ENCODE results near the gene CRHR2.

CRHR2 gene

DNA sequence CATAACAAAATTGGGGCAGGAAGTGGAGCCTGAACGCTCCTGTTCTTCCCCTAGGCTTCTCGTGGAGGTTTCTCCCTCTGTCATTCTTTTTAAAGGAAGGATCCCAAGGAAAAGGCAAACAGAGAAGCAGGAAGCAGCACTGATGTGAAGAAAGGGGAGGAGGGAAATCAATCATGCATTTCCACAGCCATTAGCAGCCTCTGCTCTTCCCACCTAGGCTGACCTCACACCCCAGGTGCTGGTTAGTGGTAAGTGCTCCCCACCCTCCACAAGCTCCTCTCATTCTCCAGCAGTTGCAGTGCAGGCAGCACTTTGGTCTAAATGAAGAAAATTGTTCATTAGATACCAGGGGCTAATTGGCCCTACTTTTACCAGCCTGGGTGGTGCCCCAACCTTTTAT lies 2.6 kb downstream of the CRHR2 start:
- no peak for DNase-seq (ENCODE audit: low read depth in 2 of 2)

DNA sequence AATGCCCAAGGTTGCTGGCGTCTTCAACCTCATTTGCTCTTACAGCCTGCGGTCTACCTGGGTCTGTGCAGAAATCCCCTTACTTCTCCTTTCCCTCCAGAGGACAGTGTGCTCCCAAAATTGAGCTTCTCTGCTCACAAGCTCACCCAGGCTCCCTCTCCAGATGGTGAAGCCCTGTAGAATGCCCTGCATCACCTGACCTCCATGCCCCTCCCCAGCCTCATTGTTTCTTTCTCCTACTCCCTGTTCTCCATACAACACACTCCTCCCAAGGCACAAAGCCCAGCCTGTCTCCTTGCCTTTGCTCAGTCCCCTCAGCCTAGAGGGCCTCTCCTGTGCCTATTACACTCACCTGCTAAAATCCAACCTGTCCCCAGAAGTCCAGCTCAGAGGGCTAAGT lies 3.5 kb downstream of the CRHR2 start:
- no peak for DNase-seq (ENCODE audit: low read depth in 2 of 2)

DNA sequence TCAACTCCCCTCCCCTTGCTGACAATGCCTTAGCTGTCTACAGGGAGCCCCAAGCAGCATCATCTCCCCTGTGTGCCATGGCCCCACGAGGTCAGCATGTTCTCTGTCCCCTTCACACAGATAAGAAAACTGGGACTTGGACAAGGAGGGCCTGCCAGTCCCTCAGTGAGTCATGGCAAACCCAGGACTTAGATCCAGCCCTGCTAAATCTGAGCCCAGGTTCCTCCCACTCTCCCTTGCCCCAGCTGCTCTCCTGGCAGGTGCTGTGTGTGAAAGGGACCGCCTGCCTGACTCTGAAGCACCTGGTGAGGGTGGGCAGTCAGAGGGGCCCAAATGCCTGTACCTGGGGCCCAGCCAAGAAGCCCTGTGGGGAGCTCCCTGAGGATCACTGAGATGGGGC lies 7.4 kb downstream of the CRHR2 start:
- no peak for DNase-seq (ENCODE audit: low read depth in 2 of 2)

DNA sequence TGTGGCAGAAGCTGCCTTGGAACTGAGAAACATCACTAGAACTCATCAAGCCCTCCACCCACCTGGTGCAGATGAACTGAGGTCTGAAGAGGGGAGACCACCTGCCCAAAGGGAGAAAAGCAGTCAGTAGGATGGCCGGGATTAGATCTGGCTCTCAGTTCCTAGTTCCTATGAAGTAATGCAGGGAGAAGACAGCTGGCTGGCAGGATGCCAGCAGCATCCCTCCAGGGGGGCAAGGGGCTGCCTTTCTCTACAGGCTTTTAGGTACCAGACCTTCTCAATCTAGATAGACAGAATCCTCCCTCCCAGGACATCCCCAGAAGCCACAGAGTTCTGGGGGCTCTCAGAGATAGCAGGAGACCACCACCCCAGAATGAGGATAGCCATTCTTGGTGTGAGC lies 7.8 kb downstream of the CRHR2 start:
- no peak for DNase-seq (ENCODE audit: low read depth in 2 of 2)

DNA sequence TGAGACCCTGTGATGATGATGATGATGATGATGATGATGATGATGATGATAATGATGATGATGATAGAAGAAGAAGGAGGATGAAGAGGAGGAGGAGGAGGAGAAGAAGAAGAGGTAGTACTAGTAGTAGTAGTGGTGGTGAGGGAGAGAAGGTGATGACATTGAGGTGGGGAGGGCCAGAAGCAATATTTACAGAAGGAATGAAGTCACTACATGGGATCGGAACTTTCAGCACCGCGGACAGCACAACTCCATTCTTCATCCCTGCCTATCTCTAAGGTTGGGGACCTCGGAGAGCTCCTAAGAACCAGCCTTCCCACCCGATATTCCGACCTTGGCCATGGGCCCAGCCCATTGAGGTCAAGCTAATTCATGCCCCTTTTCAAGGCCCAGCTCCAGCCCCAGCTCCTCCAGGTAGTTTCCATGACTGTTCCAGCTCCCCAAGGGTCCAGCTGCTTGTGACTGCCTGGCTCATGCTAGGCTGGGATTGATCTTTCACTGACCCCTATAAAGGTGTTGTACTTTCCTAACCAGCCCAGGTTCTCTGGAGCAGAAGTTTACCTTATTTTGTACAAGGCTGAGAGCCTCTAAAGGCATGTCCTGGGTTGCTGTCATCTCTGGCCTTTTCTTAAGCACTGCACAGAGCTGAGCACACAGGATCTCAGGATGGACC lies 10.3 kb downstream of the CRHR2 start:
- no peak for DNase-seq (ENCODE audit: low read depth in 2 of 2)

DNA sequence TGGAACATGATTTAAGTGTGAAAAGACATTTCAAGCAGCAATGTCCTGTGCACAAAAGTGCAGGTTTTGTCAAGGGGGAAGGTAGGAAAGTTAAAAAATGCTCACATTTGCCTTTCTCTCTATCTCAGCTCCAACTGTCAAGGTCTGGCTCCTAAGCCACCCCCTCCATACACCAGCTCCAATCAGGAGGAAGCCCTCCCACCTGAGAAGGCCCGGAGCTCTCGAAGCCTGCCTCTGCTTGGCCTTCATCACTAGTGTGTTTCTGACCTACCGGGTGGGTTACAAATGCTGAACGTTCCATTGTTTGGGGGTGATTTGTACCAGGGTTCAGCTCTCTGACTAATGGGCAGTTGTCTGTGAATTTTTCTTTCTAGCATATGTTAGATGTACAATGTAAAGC lies 14.2 kb downstream of the CRHR2 start:
- no peak for DNase-seq (ENCODE audit: low read depth in 2 of 2)

DNA sequence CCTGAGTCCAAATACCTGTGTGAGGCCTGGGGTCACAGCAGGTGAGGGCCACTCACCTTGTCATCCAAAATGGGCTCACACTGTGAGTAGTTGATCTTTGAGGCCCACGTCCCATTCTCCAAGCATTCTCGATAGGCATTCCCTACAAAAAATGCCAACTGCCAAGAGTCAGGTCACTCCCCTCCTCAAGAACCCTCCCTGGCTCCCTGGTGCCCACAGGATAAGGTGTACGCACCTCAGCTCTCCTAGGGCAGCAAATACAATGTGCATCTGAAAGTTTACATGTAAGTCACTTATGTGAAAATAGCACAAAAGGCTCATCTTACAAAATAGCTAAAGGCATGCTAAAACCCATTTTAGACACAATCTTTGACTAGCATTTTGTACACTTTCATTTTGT lies 15.1 kb downstream of the CRHR2 start:
- no peak for DNase-seq (ENCODE audit: low read depth in 2 of 2)

DNA sequence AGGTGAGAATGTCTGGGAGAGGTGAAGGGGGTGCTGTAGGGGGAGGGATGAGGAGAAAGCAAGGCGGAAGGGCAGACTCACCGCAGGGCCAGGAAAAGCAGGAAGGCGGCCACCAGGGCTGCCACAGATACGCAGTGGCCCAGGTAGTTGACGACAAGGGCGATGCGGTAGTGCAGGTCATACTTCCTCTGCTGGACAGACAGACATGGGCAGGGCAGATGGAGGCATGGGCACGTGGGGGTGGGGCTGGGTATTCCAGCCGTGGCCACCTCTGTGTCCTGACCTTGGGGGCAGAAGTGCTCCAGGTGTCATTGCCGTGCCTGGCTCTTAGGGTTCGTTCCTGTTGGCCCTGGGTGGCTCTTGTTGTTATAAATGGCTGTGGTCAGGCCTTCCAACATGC lies 16.8 kb downstream of the CRHR2 start:
- DNase-seq (ENCODE audit: low read depth in 2 of 2) = no peak

DNA sequence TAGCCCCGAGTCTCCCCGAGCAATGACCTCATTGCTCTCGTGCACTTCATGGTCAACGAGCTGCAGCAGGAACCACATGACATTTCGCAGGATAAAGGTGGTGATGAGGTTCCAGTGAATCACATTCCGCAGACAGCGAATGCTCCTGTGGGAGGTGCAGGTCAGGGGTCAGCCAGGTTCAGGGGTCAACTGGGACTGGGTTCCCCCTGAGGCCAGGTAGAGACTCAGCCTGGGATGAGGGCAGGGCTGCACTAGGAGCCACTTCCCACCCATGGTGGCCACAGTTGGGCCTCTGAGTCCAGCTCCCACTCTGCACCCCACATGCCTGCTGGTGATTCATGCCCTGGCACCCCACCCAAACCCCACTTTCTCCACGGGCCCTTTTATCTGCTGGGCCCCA lies 17.2 kb downstream of the CRHR2 start:
- DNase-seq (ENCODE audit: low read depth in 2 of 2) = no peak

DNA sequence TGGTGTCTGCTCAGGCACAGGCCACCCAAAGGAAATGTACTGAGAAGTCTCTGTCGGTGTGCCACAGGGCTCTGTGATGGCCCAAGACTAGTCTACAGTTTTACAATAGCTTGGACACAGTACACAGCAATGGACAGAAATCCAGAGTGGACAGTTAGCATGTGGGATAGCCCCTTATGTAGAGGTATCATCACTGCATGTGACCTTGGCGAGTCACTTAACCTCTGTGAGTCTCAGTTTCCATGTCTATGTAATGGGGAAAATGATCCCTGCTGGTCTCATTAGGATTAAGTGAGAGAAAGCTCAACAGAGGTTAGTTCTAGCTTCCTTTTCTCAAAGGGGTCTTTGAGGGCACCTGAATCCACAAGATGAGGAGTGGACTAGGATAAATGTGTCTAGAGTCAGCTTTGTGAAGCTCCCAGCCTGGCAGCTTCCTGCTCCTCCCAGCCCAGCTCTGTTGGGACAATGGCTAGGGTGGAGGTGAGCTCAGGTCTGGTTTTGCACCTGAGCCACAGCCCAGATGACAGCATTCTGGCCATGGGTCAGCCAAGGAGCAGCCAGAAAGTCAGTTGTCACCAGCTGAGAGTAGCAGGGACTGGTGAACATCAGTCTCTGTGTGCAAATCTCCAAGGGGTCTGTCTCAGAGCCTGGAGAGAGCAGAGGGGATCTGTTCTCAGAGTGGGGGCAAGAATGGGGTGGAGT lies 17.9 kb downstream of the CRHR2 start:
- no peak for DNase-seq (ENCODE audit: low read depth in 2 of 2)

DNA sequence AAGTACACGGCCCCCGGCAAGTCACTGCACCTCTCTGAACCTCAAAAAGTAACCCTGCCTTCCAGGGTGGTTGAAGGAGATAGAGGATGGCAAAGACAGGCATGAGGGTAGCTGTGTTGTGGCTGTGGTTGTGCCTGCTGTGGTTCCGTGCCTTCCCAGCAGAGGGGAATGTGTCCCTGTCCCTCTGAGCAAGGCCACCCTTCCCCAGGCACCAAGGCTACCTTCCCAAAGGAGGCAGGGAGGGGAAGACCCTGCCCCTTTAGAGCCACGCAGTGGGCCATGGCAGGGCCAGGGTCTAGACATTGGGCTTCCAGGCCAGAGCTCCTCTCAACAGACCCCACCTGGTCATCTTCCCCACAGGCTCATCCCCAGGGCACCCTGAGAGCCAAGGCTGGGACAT lies 18.8 kb downstream of the CRHR2 start:
- no peak for DNase-seq (ENCODE audit: low read depth in 2 of 2)

DNA sequence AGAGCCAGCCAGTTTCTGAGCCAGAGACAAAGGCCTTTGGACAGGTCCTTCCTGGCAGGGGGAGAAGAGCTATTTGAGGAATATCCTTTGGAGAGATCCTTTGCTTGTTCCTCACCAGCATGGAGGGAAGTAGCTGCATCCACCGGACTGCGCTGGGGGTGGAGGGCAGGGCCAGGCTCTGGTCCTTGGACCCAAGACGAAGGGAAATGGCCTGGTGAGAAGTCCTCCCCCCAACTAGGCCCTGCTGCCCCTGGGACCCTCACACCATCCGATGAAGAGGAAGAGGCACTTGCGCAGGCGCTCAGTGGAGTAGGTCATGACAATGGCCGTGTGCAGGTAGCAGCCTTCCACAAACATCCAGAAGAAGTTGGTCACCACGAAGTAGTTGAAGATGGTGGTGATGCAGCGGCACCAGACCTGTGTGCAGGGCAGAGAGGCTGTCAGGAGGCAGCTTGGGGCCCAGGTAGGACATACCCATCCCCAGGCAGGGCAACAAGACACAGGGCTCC lies 19.8 kb downstream of the CRHR2 start:
- no peak for DNase-seq (ENCODE audit: low read depth in 2 of 2)

DNA sequence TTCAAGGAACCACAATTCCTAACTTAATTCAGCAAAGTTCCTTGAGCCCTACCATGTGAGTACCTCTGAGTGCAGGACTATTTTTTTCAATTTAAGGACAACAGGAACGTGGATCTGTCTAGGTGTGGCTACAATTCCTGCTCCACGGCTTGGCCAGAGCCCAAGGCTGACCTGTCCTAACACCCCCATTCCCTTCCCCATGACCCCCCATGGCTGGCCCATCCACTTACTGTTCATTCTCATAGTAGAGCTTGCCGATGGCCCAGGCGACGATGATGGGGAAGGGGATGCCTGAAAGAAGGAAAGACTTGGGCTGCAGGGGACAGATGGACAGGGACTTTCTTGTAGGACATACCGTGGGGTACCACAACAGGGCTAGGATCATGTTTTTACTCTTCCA lies 20.3 kb downstream of the CRHR2 start:
- DNase-seq (ENCODE audit: low read depth in 2 of 2) = no peak

DNA sequence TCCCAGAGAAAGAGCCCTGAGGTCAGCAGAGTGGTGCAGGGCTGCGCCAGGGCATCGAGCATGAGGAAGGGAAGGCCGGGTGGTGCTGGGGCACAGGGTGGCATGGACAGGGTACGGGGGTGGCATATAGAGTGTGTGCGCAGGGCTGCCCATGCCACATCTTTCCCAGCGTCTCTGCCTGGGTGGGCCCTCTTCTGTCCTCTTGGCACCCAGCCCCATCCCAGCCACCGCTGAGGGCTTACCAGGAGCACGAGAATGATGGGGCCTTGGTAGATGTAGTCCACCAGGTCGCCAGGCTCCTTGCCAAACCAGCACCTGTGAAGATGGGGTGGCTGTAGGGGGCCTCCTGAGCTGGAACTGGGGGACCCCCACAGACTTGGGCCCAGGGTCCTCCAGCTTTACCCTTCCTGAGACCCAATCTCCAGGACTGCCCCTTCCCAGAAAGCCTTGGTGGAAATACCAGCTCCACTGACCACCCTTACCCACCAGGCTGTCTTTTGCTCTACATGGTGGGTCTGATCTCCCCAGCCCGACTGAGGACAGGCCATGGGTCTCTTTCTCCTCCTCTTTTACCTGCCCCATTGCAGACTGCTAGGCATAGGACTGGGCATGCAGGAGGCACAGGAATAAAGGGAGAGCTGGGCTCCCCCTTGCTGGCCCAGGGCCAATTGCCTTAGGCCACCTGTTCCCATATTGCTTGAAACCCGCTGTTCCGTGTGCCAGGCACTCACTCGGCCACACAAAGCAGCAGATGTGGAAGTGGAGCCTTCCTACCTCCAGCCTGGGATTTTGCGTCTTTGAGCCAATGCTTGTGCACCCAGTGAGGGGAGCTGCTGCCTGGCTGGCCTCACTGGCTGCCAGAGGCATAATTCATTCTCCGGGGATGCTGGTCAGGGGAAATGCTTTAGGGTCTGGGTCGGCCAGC lies 21.7 kb downstream of the CRHR2 start:
- no peak for DNase-seq (ENCODE audit: low read depth in 2 of 2)

DNA sequence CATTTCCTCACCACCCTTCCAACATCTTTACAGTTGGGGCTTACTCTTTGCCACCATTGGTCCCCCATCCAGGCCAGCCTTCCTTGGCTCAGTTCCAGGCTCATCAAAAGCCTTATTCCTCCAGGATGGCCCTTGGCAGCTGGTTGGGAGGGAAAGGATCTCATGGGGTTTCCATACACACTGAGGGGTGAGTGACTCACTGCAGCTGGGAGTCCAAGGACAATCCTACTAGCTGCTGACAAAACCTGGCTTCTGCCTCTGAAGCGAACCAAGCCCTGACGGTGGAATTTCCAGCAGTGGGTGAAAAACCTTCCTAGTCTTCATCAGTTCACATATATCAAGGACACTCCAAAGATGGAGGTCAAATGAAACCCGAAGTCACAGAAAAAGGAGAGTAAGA lies 22.9 kb downstream of the CRHR2 start:
- DNase-seq (ENCODE audit: low read depth in 2 of 2) = no peak

DNA sequence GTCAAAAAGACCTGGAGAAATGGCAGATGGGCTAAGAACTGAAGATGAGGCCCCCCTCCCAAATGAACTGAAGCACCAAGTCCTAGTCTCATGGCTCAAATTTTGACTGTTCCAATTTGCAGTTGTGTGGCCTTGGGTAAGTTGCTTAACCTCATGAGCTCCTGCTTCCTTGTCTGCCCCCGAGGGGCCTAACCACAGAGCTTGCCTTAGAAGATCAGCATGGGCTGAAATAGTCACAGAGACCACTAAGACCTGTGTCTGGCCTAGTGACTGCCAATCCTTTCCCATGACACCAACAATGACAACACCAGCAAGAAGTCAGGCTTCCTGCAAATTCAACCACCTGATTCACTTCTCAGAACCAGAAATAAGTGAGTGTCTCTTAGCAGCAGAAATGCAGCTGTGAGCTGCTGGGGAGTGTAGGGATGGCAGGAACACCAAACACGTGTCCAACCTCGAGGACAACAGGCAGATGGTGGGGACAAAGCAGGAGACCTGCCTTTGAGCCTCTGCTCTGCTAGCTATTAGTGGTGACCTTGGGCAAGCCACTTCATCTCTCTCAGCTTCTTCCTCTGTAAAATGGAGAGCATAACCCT lies 23.7 kb downstream of the CRHR2 start:
- DNase-seq (ENCODE audit: low read depth in 2 of 2) = no peak

DNA sequence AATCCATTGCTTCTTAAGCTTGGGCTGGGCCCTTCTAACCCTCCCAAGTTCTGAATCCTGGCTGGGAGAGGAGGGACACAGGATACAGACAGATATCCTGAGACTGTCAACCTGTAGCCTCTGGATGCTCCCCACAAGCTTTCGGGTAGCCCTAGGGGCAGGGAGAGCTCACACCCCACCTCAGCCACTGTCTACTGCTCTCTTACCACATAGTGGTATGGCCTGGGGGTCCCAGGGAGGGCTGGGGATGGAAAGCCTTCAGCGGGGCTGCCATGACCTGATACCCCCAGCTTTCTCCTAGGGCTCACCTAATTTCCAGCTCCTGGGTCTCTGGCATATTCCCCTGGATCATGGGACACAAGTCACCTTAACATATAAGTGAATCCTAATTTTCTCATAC lies 25.1 kb downstream of the CRHR2 start:
- DNase-seq (ENCODE audit: low read depth in 2 of 2) = no peak

DNA sequence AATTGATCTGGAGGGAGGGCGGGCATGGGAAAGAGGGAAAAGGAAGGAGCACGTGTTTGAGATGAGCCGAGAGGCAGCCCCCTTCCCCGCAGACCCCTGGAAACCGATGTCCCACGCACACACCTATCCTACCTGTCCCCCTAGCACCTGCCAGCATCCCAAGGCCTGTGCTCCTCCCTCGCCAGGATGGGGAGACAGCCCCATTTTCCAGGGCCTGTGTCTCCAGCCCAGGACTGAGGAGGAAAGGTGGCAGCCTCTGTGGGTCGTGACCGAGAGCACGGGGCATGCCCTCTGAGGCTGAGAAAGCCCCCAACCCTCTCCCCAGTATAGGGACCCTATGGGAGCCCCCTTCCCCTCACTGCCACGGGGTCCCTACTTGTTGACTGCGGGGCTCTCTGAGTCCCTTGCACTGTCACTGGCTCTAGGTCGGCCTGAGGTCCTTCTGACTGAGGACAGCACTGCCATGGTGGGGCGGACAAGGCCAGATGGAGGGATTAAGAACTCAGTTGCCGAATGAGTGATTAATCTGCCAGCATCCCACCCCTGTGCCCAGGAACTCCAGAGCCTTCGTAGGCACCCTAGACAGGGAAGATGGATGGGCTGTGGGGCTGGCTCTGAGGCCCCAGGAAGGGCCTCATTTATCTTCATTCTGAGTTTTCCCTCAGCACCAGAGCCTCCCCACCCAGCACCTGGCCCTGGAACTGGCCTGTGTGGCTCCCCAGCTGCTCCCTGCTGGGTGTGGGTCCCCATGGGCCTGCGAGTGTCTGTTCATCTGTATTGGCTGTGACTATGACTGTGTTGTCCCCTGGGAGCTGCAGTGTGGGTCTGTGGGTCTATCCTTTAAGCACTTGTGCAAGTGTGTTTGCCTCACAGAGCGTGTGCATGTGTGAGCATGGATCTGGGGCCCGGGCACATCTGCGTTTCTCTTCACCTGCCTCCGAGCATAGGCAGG lies 26.0 kb downstream of the CRHR2 start:
- no peak for DNase-seq (ENCODE audit: low read depth in 2 of 2)

DNA sequence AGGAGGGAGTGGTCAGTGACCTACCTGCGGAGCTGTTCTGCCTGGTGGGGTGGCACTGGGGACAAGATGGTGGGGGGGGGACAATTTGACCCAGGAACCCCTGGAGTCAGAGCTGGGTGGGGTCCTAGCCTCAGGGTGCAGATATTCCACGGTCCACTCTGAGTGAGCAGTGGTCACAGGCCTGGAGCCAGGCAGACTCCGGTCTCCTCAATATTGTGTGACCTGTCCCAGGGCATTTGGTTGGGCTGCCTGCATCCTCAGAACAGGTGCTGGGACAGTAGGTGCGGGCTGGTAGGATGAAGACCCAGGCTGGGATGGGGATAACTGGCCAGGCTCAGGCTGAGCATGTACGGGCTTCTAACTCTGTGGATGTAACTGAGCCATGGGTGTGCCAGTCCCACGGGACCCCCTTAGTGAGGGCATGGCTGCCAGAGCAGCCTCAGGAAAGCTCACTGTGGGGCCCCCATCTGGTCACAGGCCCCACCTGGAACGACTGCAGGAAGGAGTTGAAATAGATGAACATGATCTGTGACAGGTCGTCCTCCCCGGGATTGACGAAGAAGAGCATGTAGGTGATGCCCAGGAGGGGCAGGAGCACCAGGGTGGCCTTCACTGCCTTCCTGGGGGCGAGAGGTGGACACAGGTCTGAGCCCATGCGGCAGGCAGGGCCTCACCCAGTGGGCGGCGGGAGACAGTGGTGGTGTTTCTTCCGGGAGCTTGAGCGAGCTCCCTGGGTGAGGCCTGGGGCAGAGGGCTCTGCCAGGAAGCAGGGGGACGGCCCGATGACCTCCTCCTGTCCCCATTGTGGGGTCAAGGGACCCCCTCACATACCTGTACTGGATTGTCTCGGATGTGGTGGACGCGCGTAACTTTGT lies 26.9 kb downstream of the CRHR2 start:
- DNase-seq (ENCODE audit: low read depth in 2 of 2) = no peak

Data from stimulated activated CD8-positive, alpha-beta memory T cell treated with anti-CD3 and anti-CD28 coated beads, Interleukin-2, amount 100 ng/mL, for 1 hour (primary cell).